ENCODE data around the gene CDH18. TPM values are rescaled to one million over a fixed set of nuclear protein-coding genes. Genes with fewer than 3 reads are reported as not detected.

Gene CDH18, protein sequence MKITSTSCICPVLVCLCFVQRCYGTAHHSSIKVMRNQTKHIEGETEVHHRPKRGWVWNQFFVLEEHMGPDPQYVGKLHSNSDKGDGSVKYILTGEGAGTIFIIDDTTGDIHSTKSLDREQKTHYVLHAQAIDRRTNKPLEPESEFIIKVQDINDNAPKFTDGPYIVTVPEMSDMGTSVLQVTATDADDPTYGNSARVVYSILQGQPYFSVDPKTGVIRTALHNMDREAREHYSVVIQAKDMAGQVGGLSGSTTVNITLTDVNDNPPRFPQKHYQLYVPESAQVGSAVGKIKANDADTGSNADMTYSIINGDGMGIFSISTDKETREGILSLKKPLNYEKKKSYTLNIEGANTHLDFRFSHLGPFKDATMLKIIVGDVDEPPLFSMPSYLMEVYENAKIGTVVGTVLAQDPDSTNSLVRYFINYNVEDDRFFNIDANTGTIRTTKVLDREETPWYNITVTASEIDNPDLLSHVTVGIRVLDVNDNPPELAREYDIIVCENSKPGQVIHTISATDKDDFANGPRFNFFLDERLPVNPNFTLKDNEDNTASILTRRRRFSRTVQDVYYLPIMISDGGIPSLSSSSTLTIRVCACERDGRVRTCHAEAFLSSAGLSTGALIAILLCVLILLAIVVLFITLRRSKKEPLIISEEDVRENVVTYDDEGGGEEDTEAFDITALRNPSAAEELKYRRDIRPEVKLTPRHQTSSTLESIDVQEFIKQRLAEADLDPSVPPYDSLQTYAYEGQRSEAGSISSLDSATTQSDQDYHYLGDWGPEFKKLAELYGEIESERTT
- total RNA-seq (2014; rRNA removed; shearing (Covaris generic)), result not detected in 2 replicates

DNA sequence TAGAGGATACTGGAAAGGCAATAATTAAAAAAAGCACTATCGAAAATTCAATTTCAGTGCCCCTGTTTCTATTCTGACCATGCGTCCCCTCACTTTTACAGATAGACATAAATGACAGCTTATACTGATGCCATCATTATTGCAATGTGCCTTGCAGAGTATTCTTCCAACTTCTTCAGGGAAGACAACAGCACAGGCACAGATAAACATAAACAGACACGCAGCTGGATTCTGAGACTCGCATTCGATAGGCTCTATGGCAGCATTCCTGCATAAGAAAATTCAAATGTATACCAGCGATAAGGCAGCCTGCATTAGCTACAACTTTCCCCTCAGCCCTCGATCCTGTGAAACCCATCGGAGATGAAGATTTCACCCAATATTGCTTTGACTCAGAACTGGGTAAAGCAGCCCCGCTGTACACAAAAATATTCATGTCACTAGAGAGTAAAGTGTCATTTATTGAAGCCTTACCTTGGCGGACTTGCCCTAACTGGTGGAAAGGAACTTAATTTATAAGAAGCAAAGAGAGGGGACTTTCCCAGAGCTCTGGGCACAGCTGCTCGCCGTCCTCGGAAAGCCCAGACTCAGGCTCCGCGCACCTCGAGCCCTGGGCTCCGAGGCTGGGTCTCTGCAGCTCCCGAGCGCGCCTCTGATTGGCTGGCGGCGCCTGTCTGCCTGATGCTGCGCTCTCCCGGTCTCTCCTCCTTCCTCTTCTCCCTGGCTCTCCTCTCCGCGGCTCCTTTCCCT, at the start of gene CDH18:
TSS of gene CDH18 (minus strand) at position 589 of the 750 bp plus-strand sequence. CDS start 149,214 bp downstream, outside the sequence.
- DNase-seq (ENCODE audit: low spot score), result no peak

DNA sequence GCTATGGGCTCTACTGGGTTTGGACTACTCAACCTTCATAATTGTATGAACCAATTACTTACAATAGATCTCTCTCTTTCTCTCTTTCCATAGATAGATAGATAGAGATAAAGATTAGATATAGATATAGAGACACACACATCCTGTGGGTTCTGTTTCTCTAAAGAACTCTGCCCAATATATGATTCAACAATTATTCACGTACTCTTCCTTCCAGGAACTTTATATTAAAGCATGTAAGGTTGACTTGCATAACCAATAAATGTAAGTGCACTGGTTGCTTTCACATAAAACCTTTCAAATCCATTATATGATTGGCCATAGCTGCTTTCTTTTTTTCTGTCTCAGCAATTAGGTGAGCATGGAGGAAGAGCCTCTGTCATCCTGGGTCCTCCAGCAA, 46.7 kb upstream of the CDH18 start:
- no peak for DNase-seq (ENCODE audit: low spot score)

DNA sequence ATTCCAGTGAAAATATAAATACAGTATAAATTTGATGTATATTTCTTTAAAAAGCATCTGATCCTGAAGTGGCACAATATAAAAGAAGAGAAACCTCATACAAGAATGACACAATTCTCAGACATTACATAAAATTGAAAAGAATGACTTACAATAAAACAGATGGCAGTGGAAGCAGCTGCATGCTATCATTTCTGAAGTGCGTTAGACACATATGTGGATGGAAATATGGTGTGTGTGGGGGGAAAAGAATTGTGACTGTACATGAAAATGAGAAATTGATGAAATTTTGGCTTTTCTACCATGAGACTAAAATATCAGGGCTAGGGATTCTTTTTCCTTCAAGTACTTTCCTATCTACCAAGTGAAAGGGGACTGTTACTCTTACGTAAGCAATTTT, 45.9 kb upstream of the CDH18 start:
- DNase-seq (ENCODE audit: low spot score), result no peak

DNA sequence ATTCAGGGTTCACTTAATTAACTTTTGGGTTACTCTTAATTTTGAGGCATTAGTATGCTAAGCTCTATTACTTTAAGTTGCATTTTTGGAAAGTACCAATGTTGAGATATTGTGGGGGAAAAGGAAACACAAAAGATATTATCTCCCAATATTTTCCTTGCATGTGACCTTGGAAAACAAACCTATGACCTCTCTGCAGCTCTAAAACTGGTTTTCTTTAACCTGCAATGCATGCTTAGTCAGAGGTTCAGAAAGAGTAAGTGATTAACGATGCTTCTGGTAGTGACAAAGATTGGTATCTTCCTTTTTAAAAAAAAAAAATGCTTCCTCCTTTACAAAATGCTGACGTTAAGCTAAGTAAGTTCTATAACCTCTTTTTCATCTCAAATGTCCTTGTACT, 44.9 kb upstream of the CDH18 start:
- DNase-seq (ENCODE audit: low spot score), result peak; percentile 16

DNA sequence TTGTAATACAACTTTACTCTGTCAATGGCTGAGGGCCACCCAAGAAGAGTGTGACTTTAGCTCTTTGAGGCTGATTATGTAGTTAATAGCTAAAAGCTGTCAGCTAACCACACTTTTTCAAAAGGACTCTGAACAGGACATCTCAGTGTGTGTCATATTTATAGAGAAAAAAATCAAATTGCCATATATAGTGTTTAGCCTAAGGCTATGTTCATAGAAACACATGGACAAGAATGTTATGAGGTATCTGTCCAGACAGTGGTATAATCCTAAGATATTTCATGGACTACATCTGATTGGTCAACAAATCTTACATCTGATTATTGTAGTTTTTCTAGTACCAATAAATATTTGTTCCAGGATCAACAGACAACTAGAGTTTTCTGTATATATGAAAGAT, 42.1 kb upstream of the CDH18 start:
- no peak for DNase-seq (ENCODE audit: low spot score)

DNA sequence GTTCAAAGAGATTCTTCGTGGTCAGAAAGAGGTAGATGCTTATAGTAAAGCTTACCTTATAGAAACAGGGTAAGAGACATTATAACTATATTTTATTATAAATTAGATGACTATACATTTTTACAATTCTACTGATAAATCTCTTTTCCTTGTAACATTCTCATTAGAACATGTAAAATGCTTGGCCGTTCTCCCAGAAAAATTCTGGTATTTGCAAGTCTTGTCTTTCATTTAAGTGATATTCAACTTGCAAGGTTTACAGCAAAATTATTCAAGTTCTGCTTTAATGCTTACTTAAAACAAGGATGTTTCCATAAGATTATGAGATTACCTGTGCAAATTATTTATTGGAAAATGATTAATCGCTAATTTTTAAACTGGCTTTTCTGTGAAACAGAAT, 41.3 kb upstream of the CDH18 start:
- DNase-seq (ENCODE audit: low spot score), result no peak

DNA sequence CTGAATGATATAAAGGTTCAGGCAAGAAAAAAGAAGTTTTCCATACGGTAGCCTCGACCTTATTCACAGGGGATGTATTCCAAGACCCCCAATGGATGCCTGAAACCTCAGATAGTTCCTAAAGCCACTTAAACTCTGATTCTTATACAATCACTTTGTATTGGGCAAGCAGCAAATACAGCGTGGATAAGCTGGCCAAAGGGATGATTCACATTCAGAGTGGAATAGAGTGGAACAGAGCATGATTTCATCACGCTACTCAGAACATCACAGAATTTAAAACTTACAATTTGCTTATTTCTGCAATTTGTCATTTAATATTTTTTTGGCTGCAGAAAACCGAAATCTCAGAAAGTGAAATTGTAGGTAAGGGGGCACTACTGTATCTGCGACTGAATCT, 40.5 kb upstream of the CDH18 start:
- no peak for DNase-seq (ENCODE audit: low spot score)

DNA sequence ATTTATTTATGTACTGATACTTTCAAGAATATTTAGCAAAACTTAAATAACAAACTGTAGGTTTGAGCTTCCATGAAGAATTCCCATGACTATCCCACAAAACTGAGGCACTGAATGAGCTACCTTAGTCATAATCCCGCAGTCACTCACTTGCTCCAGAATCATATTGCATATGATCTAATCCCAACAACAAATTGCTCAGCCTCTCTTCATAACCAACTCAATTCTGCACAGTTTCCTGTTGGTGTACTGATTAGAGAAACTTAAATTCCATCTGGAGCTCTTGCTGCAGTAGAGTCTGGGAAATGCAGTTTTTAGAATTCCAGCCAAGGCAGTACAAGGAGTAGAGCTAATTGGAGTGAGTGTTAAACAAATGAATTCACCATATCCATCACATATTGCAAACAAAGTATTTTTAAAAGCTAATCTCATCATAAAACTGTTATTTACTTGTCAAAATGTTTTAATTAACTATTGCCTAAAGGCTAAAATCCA, 35.7 kb upstream of the CDH18 start:
- DNase-seq (ENCODE audit: low spot score), result no peak

DNA sequence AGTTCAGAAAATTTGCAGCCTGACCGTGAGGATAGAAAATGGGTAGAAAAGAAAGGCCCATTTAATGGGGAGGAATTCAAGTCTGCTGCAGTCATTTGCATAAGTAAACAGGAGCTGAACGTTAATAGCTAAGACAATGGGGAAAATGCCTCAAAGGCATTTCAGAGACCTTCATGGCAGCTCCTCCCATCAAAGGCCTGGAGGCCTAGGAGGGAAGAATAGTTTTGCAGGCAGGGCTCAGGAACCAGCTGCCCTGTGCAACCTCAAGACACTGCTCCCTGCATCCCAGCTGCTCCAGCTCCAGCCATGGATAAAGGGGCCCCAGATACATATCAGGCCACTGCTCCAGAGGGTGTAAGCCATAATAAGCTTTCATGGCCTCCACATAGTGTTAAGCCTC, 32.2 kb upstream of the CDH18 start:
- DNase-seq (ENCODE audit: low spot score), result no peak

DNA sequence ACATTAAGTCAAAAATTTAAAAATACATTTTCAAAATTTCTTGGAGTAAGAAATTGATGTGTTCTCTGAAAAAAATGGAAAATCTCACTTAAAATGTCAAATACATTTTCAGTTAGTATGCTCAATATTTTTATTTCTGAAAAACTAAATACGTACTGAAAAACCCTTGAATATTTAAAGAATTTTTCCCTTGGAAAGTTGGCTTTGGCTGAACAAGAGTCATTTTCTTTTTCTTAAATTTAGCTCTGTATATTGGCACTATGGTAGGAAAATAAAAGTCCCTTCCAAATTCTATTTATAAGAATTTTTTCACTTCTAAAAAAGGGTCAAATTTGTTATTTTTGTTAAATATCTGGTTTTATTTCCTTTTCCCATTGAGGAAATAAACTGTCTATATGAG, 29.0 kb upstream of the CDH18 start:
- no peak for DNase-seq (ENCODE audit: low spot score)

DNA sequence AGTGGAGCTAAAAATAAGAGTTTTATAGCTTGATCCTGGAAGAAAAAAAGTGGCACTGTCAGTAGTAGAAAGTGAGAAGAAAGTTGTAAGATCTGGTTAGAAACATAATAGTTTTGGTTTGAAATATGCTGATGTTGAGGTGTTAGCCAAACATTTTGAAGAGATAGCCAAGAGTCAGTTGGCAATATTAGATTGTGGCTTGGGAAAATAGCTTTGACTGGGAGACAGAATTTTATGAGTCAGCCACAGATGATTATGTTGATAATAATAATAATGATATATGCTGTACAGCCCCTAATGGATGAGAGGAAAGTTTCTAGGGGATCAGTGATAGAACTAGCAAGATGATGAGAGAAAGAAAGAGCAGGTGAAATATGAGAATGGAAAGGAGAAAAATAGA, 12.4 kb upstream of the CDH18 start:
- no peak for DNase-seq (ENCODE audit: low spot score)

DNA sequence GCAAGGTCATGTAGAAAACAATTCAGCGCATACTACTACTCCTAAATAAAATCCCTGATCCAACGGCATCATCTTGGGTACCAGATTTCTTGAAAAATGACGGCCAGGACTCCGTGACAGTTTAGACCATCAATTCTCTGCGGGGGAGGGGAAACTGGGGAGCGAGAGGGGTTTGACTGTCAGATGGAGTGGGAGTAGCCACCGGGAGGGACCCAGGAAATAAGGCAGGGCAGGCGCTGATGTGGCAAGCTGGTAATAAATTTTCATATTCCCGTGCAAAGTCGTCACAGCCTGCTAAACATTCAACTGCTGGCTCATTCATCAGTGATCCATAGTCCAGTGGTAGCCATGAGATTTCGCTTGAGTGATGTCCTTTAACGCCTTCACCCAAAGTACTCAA, 457 bp upstream of the CDH18 start:
- DNase-seq (ENCODE audit: low spot score), result no peak

DNA sequence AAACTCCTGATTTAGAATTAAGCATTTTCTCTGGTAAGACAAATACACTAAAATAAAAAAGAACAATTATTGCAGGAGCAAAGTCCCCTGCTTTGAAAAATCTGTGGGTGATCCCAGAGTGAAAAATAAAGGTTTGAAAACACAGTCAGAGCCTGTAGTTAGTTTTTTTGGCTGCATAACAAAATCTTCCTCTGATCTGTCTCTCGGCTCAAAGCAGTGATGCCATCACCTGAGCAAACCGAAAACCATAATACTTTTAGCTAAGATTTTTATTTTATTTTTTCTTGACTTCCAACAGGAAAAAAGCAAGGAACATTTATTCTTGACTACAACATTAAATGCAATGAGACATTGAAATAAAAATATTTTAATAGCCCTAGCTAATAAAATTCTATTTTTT, 1.2 kb downstream of the CDH18 start:
- DNase-seq (ENCODE audit: low spot score), result no peak

DNA sequence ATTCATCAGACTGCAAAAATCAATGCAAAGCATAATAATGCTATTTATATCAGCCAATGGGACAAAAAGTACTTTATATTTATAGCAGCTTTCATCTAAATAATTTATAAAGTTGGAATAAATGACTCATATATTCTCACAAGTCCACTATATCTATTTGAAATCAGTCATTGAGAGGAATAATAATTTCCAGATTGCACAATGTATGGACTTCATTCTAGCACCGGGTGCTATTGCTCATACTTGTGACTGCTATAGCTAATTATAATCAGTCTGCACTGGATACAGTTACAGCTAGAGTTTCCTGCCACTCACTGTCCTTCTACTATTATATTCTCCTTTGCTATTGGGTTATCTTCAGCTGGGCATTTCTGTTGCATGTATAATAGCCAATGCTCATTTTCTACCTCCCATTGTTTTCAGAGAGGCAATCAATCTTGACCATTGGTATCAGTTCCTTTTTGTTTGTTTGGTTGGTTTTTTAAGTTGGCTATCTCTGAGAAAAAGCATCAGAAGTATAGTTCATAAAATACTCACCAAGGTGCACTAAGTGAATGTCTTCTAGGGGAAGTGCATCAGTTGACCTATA, 1.9 kb downstream of the CDH18 start:
- DNase-seq (ENCODE audit: low spot score), result no peak

DNA sequence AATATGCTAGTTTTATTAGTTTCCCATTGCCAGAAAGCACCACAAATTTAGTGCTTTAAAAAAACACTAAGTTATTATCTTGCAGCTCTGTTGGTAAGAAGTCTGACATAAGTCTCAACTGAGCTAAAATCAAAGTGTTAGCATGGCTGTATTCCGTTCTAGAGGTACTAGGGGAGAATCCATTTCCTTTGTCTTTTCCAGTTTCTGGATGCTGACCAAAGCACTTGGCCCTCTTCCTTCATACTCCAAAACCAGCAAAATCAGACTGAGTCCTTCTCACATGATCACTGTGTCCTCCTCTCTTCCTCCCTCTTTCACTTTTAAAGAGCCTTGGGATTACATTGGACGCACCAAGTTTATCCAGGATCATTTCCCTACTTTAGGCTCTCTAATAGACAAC, 9.5 kb downstream of the CDH18 start:
- DNase-seq (ENCODE audit: low spot score), result no peak

DNA sequence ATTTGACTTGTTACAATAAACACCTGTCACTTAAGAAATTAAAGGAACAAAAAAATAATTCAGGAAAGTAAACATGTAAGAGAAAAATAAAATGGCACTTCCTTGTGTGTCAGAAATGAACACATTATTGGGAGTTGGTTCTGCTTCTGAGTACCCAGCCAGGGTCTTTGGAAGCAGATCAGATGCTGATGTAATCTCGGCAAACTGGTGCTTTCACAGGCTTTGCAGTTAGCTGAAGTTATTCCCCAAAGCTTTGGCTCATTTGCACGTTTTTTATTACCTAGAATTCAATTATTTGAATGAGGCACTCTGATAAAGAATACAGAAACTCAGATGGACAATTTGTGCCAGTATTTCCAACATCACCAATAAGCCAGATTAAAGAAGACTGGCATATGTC, 10.9 kb downstream of the CDH18 start:
- no peak for DNase-seq (ENCODE audit: low spot score)

DNA sequence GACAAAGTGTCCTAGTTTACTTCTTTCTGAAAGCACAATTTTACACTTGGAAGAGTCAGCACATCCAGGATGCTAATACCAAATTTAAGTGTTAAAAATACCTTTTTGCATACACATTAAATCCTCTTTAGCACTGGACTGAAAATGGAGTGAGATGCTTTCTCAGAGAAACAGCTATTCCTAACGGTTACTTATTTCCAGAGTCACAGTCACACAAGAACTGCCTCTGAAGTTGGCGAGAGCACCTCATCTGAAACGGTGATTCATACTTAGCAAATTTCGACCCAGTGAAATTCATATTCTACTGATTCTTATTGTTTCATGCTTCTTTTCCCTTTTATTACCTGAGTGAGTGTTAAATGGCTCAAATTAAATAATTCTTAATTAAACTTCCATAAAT, 12.2 kb downstream of the CDH18 start:
- no peak for DNase-seq (ENCODE audit: low spot score)

DNA sequence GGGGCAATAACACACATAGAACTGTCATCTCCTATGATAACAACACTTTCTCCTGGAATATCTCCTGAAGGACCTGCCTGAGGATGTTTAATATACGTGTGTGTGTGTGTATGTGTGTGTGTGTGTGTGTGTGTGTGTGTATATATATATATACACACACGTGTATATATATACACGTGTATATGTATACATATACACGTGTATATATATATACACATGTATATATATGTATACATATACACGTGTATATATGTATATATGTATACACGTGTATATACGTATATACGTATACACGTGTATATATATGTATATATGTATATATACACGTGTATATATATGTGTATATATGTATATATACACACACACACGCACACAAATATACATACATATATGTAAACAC, 27.5 kb downstream of the CDH18 start:
- no peak for DNase-seq (ENCODE audit: low spot score)

DNA sequence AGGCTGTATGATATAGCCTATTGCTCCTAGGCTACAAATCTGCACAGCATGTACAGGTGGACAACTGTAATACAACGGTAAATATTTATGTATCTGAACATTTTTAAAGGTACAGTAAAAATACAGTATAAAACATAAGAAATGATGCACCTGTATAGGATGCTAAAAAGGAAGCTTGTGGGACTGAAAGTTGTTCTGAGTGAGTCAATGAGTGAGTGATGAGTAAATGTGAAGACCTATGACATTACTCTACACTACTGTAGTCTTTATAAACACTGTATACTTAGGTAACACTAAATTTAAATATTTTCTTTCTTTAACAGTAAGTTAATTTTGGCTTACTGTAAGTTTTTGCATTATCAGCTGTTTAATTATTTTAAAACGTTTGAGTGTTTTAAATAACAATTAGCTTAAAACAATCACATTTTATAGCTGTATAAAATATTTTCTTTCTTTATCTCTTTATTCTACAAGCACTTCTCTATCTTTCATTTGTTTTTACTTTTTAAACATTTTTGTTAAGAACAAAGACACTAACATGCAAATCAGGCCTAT, 28.1 kb downstream of the CDH18 start:
- no peak for DNase-seq (ENCODE audit: low spot score)

DNA sequence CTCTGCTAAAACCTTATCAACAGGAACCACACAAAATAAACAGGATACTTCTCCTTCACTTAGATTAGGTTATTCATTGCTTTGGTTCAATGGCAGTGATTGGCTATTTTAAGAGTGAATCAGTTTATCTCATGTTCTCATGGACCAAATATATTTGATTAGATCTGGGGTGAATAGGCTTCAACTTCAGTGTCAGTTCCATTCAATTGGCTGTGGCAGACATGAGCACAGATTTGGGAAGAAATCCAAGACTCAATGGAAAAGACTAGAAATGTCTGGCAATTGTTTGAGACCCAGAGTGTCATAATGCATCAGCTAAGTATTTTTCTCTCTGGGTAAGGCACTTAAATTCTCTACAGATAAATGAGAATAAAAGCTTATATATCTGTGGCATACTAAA, 37.1 kb downstream of the CDH18 start:
- no peak for DNase-seq (ENCODE audit: low spot score)

DNA sequence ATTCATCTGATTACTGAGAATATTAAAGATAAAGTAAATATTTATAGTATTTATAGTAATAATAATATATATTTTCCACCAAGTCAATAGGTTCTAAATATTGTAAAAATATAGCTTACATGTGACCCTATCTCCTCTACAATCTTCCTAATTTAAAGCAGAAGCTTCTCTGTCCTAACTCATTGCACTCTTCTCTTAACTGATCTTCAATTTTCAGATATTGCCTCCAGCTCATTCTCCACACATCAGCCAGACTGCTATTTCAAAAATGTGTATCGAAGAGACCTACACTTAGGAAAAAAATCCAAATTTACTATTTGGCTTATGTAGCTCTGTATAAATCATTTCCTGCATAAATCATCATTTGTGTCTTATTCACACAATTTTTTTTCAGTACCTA, 47.8 kb downstream of the CDH18 start:
- no peak for DNase-seq (ENCODE audit: low spot score)
